Mesothelial cell of epicardium (in vitro differentiated cells): ENCODE results near the gene PJA2. TPM values are rescaled to one million over a fixed set of nuclear protein-coding genes. Genes with fewer than 3 reads are reported as not detected.
A peak's percentile ranks its signal among the peaks of the same experiment; 100 is the strongest.

Experiments
- DNase-seq, 2 experiments: peaks; one replicate each; pipeline ENCODE4 v3.0.0; 2021; ENCODE audit warnings: low spot score in 2 of 2; ENCODE audit not compliant: unreplicated experiment in 2 of 2
- H3K27ac Mint-ChIP-seq: 2 replicates; pipeline ENCODE4 v1.8.0; 2021; ENCODE audit warnings: mixed read lengths
- H3K27me3 Mint-ChIP-seq: 2 replicates; pipeline ENCODE4 v1.8.0; 2021; ENCODE audit warnings: low read depth, mixed read lengths
- H3K36me3 Mint-ChIP-seq: 2 replicates; pipeline ENCODE4 v1.8.0; 2021; ENCODE audit warnings: mixed read lengths
- H3K4me1 Mint-ChIP-seq: 2 replicates; pipeline ENCODE4 v1.8.0; 2021; ENCODE audit warnings: mixed read lengths
- H3K4me3 Mint-ChIP-seq: 2 replicates; pipeline ENCODE4 v1.8.0; 2021; ENCODE audit warnings: mild to moderate bottlenecking, moderate library complexity, mixed read lengths
- H3K9me3 Mint-ChIP-seq: 2 replicates; pipeline ENCODE4 v1.8.0; 2021; ENCODE audit warnings: mixed read lengths
- total RNA-seq: library from RNA; stranded (reverse); gene quantifications from 3 replicates; pipeline ENCODE4 v1.2.1, GENCODE V29; 2021
- TF ChIP-seq, protein P1 (sequence below): fragments of 200-600 bp; sonication (generic); IDR thresholded peaks from one replicate; pipeline ENCODE4 v1.5.0; 2021; ENCODE audit warnings: antibody characterized with exemption; ENCODE audit not compliant: unreplicated experiment

PJA2 gene
- total RNA-seq, 1 donor from 2014 or later: 69.2 TPM

GRCh38 chr5:109406719-109407118 lies 3.1 kb downstream of the PJA2 start:
- peaks cover 14% of the 10 kb centered on the region for H3K36me3 Mint-ChIP-seq

DNA sequence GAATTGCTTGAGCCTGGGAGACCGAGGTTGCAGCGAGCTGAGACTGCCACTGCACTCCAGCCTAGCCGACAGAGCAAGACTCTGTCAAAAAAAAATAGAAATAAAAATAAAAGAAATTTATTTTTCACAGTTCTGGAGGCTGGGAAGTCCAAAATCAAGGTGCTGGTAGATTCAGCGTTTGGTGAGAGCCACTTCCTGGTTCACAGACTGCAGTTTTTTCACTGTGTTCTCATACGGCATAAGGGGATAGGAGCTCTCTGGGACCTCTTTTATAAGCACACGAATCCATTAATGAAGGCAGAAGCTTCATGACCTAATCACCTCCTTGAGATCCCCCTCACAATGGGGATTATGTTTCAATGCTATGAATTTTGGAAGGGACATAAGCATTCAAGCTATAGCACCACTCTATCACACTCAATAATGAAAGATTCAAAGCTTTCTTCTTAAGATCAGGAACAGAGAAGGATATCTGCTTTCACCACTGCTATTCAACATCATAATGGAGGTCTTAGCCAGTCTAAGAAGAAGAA lies 5.3 kb downstream of the PJA2 start:
- no peaks in the 10 kb centered on the region for H3K27me3 Mint-ChIP-seq
- H3K27ac Mint-ChIP-seq: no peak overlapping the region
- H3K9me3 Mint-ChIP-seq: peaks cover 11% of the 10 kb centered on the region
- no peak overlapping the region for H3K4me3 Mint-ChIP-seq
- DNase-seq: no peak
- peaks cover 19% of the 10 kb centered on the region for H3K36me3 Mint-ChIP-seq
- TF ChIP-seq, protein P1, sequence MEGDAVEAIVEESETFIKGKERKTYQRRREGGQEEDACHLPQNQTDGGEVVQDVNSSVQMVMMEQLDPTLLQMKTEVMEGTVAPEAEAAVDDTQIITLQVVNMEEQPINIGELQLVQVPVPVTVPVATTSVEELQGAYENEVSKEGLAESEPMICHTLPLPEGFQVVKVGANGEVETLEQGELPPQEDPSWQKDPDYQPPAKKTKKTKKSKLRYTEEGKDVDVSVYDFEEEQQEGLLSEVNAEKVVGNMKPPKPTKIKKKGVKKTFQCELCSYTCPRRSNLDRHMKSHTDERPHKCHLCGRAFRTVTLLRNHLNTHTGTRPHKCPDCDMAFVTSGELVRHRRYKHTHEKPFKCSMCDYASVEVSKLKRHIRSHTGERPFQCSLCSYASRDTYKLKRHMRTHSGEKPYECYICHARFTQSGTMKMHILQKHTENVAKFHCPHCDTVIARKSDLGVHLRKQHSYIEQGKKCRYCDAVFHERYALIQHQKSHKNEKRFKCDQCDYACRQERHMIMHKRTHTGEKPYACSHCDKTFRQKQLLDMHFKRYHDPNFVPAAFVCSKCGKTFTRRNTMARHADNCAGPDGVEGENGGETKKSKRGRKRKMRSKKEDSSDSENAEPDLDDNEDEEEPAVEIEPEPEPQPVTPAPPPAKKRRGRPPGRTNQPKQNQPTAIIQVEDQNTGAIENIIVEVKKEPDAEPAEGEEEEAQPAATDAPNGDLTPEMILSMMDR: no peak
- peaks cover 22% of the 10 kb centered on the region for H3K4me1 Mint-ChIP-seq

More at GRCh38 chr5:109406719-109407118, 3.1 kb downstream of the PJA2 start:
- peaks cover 29% of the 10 kb centered on the region for H3K4me1 Mint-ChIP-seq
- TF ChIP-seq, protein P1: no peak
- peaks cover 11% of the 10 kb centered on the region for H3K9me3 Mint-ChIP-seq
- peak overlapping the region; percentile 1 for H3K4me3 Mint-ChIP-seq
- DNase-seq: no peak
- peak overlapping the region; percentile 22 for H3K27ac Mint-ChIP-seq
- no peaks in the 10 kb centered on the region for H3K27me3 Mint-ChIP-seq

DNA sequence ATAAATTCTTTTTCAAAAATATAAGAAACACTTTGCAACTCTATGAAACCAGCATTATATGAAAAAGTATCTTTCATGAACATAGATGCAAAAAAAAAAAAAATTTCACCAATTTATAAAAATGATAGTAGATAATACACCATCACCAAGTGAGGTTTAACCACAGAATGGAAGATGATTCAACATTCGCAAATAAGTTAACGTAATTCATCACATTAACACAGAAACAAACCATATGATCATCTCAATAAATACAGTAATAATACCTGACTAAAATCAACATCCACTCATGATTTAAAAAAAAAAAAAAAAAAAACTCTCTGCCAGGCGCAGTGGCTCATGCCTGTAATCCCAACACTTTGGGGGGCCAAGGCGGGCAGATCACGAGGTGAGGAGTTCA lies 6.3 kb downstream of the PJA2 start:
- no peak for DNase-seq
- Mint-ChIP-seq H3K4me1 (peaks cover 26% of the 10 kb centered on the region), H3K36me3 (peaks cover 22% of the 10 kb centered on the region), H3K27me3 (no peaks in the 10 kb centered on the region), H3K4me3 (no peak overlapping the region), H3K27ac (no peak overlapping the region), H3K9me3 (peaks cover 11% of the 10 kb centered on the region)
- TF ChIP-seq, protein P1: no peak

- Mint-ChIP-seq H3K27ac (peak overlapping the region; percentile 30), H3K9me3 (peaks cover 8% of the 10 kb centered on the region), H3K36me3 (peaks cover 26% of the 10 kb centered on the region), H3K27me3 (no peaks in the 10 kb centered on the region), H3K4me3 (no peak overlapping the region), H3K4me1 (peaks cover 10% of the 10 kb centered on the region)
- DNase-seq: no peak
- TF ChIP-seq, protein P1: no peak
Measured at GRCh38 chr5:109399092-109399759, 10.5 kb downstream of the PJA2 start.

GRCh38 chr5:109396965-109397364 lies 12.8 kb downstream of the PJA2 start:
- Mint-ChIP-seq H3K36me3 (peaks cover 23% of the 10 kb centered on the region), H3K4me3 (no peak overlapping the region), H3K4me1 (peaks cover 10% of the 10 kb centered on the region), H3K27me3 (no peaks in the 10 kb centered on the region), H3K9me3 (peaks cover 7% of the 10 kb centered on the region), H3K27ac (no peak overlapping the region)
- no peak for DNase-seq
- TF ChIP-seq, protein P1: no peak
